HEK293T (cell line): Measurements from ENCODE around the gene SERPINB5.

Experiments used
- CTCF ChIA-PET: fragments of 350-600 bp; formaldehyde crosslinking; extraction: SDS; loops from one replicate; lab custom pipeline; 2021; ENCODE audit warnings: antibody characterized with exemption, inconsistent platforms; lab: Yijun Ruan, JAX
- POLR2A ChIA-PET: fragments of 350-600 bp; formaldehyde crosslinking; extraction: SDS; loops from one replicate; lab custom pipeline; 2020; ENCODE audit warnings: antibody characterized with exemption, inconsistent platforms; lab: Yijun Ruan, JAX
- DNase-seq: peaks from one replicate; pipeline ENCODE4 v3.0.0; 2012; ENCODE audit warnings: mixed read lengths; ENCODE audit errors: extremely low spot score
- ARNT ChIP-seq: fragments of 450-650 bp; IDR thresholded peaks from 2 replicates; pipeline ENCODE4 v1.6.1; 2017; ENCODE audit warnings: mild to moderate bottlenecking
- BHLHE40 ChIP-seq: fragments of 450-650 bp; IDR thresholded peaks from 2 replicates; pipeline ENCODE4 v1.6.1; 2016; ENCODE audit warnings: mild to moderate bottlenecking, moderate library complexity, borderline replicate concordance
- CTBP1 ChIP-seq: fragments of 450-650 bp; IDR thresholded peaks from 2 replicates; pipeline ENCODE4 v1.6.1; 2016; ENCODE audit warnings: borderline replicate concordance
- ELF4 ChIP-seq: fragments of 450-650 bp; IDR thresholded peaks from 2 replicates; pipeline ENCODE4 v1.6.1; 2017; ENCODE audit warnings: antibody characterized with exemption
- FOXA1 ChIP-seq: fragments of 450-650 bp; IDR thresholded peaks from 2 replicates; pipeline ENCODE4 v1.6.1; 2016; ENCODE audit warnings: mild to moderate bottlenecking
- FOXK2 ChIP-seq: fragments of 450-650 bp; IDR thresholded peaks from 2 replicates; pipeline ENCODE4 v1.6.1; 2016; ENCODE audit warnings: mild to moderate bottlenecking
- FOXM1 ChIP-seq: fragments of 450-650 bp; IDR thresholded peaks from 2 replicates; pipeline ENCODE4 v1.6.1; 2017; ENCODE audit warnings: mild to moderate bottlenecking, borderline replicate concordance
- HDGF ChIP-seq: fragments of 450-650 bp; IDR thresholded peaks from 2 replicates; pipeline ENCODE4 v1.6.1; 2017; ENCODE audit warnings: antibody characterized with exemption, borderline replicate concordance
- L3MBTL2 ChIP-seq: fragments of 450-650 bp; conservative IDR thresholded peaks from 2 replicates; pipeline ENCODE4 v1.6.1; 2016; ENCODE audit warnings: mild to moderate bottlenecking
- LEF1 ChIP-seq: fragments of 450-650 bp; IDR thresholded peaks from 2 replicates; pipeline ENCODE4 v1.6.1; 2017; ENCODE audit warnings: mild to moderate bottlenecking, borderline replicate concordance
- NFRKB ChIP-seq: fragments of 450-650 bp; IDR thresholded peaks from 2 replicates; pipeline ENCODE4 v1.6.1; 2016; ENCODE audit warnings: mild to moderate bottlenecking, moderate library complexity
- PKNOX1 ChIP-seq: fragments of 450-650 bp; IDR thresholded peaks from 2 replicates; pipeline ENCODE4 v1.6.1; 2016
- SP1 ChIP-seq: fragments of 450-650 bp; IDR thresholded peaks from 2 replicates; pipeline ENCODE4 v1.6.1; 2017
- SUZ12 ChIP-seq: fragments of 450-650 bp; IDR thresholded peaks from 2 replicates; pipeline ENCODE4 v1.6.1; 2016; ENCODE audit warnings: mild to moderate bottlenecking
- TARDBP ChIP-seq: fragments of 450-650 bp; IDR thresholded peaks from 2 replicates; pipeline ENCODE4 v1.6.1; 2016
- ZNF384 ChIP-seq: fragments of 450-650 bp; IDR thresholded peaks from 2 replicates; pipeline ENCODE4 v1.6.1; 2016

Gene SERPINB5

DNA sequence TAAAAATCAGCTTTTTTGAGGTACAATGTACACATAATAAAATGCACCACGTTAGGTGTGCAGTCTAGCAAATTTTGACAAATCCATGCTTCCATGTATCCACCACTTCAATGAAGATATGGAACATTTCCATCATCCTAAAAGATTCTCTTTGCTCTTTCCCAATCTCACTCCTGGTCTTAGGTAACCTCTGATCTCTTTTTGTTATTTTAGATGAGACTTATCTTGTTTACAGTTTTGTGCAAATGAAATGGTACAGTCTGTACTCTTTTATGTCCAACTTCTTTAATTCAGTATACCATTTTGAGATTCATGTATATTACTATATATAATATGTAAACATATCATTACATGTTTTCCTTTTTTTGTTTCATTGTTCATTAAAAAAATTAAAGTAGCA is 16.3 kb upstream of the SERPINB5 start:
- DNase-seq, result no peak
- POLR2A ChIA-PET, result no interaction called here
- no peak for TF ChIP-seq SUZ12
- no peak for TF ChIP-seq ELF4
- no peak for TF ChIP-seq HDGF
- no peak for TF ChIP-seq L3MBTL2
- TF ChIP-seq LEF1, result no peak
- TF ChIP-seq ZNF384, result no peak
- no peak for TF ChIP-seq FOXK2
- TF ChIP-seq SP1, result no peak
- no peak for TF ChIP-seq CTBP1
- TF ChIP-seq FOXM1, result no peak
- no peak for TF ChIP-seq PKNOX1
- CTCF ChIA-PET, result no interaction called here

GRCh38 chr18:63464434-63464833 is 12.3 kb upstream of the SERPINB5 start:
- CTCF ChIA-PET, result interaction anchor here (0.6 kb wide), 1 partner anchor 17 kb away, joined by 3 read pairs; no protein-coding TSS in a partner anchor
- TF ChIP-seq SP1 (no peak), SUZ12 (no peak), ELF4 (no peak), PKNOX1 (no peak), LEF1 (no peak), ARNT (no peak), HDGF (no peak), NFRKB (no peak), FOXM1 (no peak), FOXA1 (no peak), CTBP1 (no peak), L3MBTL2 (no peak), TARDBP (no peak), BHLHE40 (no peak), FOXK2 (no peak), ZNF384 (no peak)
- POLR2A ChIA-PET, result no interaction called here
- no peak for DNase-seq

DNA sequence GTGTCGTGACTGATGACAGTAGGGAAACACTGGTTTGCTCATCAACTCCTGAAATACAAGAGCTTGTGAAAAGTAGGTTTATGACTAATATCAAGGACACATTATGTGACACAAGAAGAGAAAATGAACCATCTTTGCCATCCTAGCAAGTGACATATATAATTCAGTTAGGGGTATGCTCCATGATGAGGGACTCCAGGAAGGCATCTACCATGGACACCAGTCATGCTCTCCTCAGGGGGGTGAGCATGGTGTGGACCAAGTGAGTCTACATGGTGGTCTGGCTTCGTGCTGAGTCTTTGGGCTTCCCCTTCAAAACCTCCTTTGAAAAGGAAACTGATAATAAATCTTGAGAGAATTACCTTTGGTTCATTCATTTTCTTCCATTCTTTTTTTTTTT is 11.7 kb upstream of the SERPINB5 start:
- no peak for DNase-seq
- ChIA-PET POLR2A (no interaction called here), CTCF (interaction anchor here (0.6 kb wide), 1 partner anchor 18 kb away, joined by 3 read pairs; no protein-coding TSS in a partner anchor)
- TF ChIP-seq TARDBP (no peak), PKNOX1 (no peak), CTBP1 (no peak), FOXA1 (no peak), ELF4 (no peak), HDGF (no peak), NFRKB (no peak), L3MBTL2 (no peak), BHLHE40 (no peak)

GRCh38 chr18:63467699-63468098 is 9.1 kb upstream of the SERPINB5 start:
- no peak for TF ChIP-seq L3MBTL2
- no peak for TF ChIP-seq PKNOX1
- no peak for TF ChIP-seq FOXA1
- no peak for TF ChIP-seq FOXK2
- no peak for TF ChIP-seq ARNT
- no peak for TF ChIP-seq LEF1
- no peak for TF ChIP-seq NFRKB
- TF ChIP-seq ZNF384, result no peak
- no peak for TF ChIP-seq TARDBP
- DNase-seq, result no peak
- CTCF ChIA-PET, result interaction anchor here (0.6 kb wide), 1 partner anchor 23 kb away, joined by 4 read pairs; no protein-coding TSS in a partner anchor
- POLR2A ChIA-PET, result no interaction called here

DNA sequence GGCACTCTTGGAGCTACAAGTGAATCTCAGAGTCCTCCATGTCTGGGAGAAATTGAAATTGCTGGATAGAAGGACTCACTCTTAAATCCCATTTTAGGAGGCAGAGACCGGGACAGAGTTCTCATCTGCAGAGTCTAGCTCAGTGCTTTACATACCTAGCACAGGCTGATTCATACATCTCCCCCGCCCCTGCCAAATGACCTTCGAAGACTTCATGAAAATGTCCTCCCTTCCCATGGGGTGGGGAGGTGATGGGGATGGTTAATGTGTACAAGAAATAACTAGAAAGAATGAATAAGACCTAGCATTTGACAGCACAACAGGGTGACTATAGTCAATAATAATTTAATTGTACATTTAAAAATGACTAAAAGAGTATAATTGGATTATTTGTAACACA is 8.2 kb upstream of the SERPINB5 start:
- DNase-seq, result no peak
- CTCF ChIA-PET, result interaction anchor here (0.6 kb wide), 1 partner anchor 24 kb away, joined by 4 read pairs; no protein-coding TSS in a partner anchor
- TF ChIP-seq FOXM1 (no peak), TARDBP (no peak), CTBP1 (no peak), LEF1 (no peak)
- POLR2A ChIA-PET, result no interaction called here

- ChIA-PET POLR2A (no interaction called here), CTCF (no interaction called here)
- no peak for TF ChIP-seq SP1
- TF ChIP-seq LEF1, result no peak
- TF ChIP-seq FOXM1, result no peak
- TF ChIP-seq NFRKB, result no peak
- TF ChIP-seq L3MBTL2, result no peak
- no peak for TF ChIP-seq SUZ12
- TF ChIP-seq FOXA1, result no peak
- TF ChIP-seq FOXK2, result no peak
- no peak for TF ChIP-seq CTBP1
- TF ChIP-seq HDGF, result no peak
- TF ChIP-seq ARNT, result no peak
- TF ChIP-seq TARDBP, result no peak
- TF ChIP-seq BHLHE40, result no peak
- no peak for TF ChIP-seq PKNOX1
- TF ChIP-seq ELF4, result no peak
- no peak for TF ChIP-seq ZNF384
- DNase-seq, result no peak
Measured at GRCh38 chr18:63470751-63471150, 6.0 kb upstream of the SERPINB5 start.
